Stimulated activated CD8-positive, alpha-beta memory T cell treated with anti-CD3 and anti-CD28 coated beads, Interleukin-12 subunit alpha, Interleukin-12 subunit beta, amount 100 ng/mL, for 24 hours (primary cell): ENCODE data around the gene ARRB1.
"Not testable (repeated sequence)": the region's sequence is repeated elsewhere in the genome, so short reads cannot be mapped to it uniquely, and the experiment has no call there.

Source experiments
- DNase-seq: peaks from one replicate; pipeline ENCODE4 v3.0.0-alpha.2; 2020; ENCODE audit errors: extremely low read depth

Gene ARRB1

DNA sequence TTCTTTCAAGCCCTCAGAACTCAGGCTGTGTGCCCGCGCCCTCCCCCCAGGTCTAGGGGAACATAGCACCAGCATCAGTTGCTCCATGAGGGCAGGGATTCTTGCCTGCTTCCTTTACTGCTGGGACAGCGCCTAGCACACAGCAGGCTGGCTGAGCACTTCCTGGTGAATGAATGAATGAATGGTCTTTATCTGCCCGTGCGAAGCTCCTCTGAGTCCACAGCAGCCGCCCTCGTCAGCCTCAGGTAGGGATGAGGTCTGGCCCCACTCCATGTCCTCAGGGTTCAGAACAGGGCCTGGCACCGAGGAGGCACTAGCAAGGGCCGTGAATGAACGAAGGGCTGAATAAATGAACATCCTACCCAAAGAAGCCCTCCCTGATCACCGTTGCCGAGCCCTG, 27.3 kb downstream of the ARRB1 start:
- DNase-seq, result no peak

DNA sequence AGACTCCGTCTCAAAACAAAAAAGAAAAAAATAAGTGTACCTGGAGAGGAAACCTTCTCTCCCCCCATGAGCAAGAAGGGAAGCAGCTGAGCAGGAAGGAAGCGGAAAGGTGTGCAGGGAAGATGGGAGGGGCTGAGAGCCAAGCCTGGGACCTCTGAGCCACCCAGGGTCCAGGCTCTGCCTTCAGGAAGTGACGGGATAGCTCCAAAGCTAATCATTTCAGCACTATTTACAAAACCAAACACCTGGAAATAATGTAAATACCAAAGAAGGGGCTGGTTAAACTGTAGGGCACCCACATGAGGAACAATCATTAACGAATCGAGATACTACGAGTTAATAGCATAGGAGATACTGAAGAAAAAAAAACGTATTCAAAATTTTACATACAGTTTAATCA, 27.9 kb downstream of the ARRB1 start:
- no peak for DNase-seq

DNA sequence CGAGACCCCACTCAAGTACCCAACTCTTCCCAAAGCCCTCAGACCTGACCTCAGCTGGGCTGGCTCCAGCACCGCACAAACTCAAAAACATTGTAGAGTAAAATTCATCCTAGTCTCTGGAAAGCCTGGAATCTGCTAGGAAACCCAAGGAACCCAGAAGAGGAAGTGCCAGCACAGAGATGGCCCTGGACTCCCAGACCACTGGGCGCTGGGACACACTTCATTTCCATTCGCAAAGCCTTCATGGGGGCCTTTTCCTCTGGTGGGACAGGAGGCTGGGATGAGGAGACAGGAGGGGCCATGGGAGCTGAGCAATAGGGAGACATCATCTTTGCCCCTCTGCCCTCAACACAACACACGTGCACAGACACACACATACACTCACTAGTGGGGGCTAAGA, 30.8 kb downstream of the ARRB1 start:
- DNase-seq, result no peak

DNA sequence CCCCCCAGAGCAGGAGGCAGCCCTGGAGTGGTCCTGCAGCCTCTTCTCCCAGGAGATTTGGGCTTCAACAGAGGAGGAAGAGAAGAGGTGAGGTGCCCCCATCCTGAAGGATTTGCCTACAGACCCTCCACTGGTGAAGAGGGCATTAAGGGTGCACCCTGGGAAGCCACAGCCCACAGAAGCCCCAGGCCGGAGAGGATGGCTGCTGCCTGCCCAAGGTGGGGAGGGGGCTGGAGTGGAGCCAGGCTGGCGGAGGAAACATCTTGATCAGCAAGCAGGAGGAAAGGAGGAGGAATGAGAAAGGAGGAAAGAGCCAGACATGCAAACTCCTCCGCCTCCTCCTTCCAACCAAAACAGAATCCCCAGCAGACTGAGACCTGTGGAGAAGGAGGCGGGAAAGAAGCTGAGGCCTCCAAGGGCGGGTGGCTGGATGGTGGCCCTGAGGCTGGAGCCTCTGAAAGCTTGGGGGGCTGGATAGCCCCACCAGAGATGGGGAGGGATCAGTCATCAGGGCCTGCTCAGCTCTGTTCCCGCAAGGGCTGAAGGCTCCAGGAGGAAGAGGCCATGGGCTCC, 31.3 kb downstream of the ARRB1 start:
- DNase-seq, result no peak

DNA sequence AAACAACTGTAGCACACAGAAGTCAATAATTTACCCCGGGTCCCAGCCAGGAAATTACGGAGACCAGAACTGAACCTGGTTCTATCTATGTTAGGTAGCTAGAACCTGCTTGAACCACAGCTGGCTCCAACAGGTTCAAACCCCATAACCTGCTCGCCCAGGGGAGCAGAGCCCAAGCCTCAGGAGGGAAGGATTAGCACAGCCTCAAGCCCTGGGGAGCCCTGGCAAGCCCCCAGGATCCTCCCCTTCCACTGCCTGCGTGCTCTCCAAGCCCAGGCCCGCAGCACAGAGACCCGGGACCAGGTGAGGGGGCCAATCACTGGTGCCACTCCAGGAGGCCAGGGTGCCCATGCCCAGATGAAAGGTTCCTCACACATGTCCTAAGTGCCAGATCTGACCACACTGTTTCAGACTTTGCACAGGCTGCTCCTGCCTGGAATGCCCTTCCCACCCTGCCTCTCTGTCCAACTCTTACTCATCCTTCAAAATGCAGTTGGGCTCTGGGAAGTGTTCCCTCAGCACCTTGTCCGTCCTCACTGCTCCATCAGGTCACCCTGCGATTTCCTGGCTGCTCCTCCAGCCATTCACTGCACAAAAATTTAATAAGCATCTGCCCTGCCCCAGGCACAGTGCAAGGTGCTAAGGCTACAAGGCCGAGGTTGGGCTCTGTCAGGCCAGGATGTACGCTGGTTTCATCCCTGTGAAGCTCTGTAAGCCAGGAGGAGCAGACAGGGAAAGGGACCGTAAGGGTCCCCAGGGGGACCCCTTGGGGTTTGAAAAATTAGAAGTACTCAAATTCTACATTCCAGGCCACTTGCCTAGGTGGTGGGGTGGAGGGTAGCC, 32.2 kb downstream of the ARRB1 start:
- no peak for DNase-seq

DNA sequence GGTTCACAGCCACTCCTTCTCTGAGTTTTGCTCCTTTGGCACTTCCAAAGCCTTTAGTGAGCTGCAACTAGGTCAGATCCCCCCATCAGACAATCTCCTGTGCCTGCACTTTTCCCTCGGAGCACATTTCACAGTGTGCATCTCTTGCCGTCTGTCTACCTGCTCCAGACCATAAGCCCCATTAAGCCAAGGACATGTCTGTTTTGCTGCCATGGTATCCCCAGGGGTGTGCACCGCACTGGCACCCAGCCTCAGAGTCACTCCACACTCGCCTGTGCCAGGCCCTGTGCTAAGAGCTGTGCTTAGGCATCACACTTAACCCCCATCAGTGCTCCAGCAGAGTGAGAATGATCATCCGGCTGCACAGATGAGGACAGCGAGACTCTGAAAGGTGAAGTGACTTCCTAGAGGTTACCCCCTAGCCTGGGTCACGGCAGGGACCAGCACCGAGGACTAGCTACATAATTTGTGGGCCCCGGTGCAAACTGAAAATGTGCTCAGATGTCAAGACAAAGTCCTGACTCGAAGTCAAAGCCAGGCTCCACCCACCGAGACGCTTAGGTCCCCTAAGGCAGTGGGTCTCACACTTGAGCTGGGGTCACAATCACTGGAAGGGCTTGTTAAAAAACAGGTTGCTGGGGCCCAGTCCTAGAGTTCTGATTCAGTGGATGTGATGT, 33.9 kb downstream of the ARRB1 start:
- no peak for DNase-seq

DNA sequence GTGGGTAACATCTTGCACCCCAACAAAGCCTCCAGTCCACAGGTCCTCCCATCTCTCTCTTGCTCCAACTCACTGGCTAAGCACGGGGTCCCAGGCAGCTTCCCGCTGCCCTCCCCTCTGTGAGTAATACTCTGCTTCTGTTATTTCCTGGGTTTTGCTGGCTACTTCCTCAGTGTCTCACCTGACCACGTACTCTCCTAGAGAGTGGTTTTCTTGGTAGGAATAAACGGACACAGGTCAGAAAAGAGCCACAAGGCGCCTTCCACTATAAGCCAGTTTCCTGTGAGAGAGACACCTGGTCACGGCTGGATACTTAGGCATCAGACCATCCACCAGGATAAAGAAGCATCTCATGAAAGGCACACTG, 36.0 kb downstream of the ARRB1 start:
- no peak for DNase-seq

DNA sequence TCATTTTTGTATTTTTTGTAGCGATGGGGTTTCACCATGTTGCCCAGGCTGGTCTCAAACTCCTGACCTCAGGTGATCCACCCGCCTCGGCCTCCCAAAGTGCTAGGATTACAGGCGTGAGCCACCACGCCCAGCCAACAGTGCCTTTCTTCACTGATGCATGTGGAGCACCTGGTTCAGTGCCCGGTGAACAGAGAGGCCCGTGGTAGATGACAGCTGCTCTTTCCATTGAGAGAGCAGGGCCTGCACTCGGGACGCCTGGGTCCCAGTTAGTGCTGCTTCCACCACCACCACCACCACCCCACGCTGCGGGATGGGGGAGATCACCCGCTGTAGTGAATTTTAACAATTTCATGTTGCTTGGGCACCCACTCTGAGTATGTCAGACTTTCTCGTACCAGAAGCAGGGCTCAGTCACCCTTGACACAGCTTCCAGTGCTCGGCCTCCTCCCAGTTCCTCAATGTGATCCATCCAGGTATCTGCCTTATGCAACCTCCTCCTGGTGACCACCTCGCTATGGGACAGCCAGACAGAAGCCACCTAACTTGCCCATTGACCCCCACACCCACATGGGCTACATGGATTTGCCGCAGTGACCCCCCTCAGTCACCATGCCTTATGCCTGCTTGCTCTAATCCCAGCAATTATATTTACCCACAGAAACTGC, 36.6 kb downstream of the ARRB1 start:
- DNase-seq, result no peak

DNA sequence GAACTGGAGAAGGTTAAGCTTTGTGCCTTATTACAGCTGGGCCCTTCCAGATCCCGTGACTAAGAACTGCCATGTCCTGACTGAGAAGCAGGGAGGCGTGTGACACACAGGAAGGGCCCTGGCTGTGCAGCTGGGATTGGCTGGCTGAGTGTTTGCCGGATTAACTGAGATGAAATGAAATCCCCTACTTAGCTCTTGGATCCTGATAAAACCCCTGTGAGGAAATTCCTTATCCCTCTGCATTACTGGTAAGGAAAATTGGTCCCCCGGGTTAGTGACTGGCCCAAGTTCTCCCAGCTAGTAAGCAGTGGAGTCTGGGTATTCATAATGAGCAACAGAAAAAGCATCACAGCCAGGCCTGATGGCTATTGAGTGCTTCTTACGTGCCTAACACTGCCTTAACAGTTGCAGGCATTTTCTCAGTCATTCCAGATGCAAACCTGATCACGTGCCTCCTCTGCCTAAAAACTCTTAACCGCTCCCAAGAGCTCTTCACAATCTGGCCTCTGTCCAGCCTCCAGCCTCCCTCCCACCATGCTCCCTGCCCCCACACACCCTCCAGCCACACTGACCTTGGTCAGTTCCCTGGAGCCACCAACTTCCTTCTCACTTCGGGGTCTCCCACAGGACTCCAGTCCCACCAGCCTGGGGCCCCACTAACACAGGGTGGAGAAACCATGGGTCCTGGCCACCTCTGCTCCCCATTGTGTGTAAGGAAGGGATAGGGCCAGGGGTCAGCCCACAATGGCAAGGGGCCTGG, 37.8 kb downstream of the ARRB1 start:
- DNase-seq, result no peak

DNA sequence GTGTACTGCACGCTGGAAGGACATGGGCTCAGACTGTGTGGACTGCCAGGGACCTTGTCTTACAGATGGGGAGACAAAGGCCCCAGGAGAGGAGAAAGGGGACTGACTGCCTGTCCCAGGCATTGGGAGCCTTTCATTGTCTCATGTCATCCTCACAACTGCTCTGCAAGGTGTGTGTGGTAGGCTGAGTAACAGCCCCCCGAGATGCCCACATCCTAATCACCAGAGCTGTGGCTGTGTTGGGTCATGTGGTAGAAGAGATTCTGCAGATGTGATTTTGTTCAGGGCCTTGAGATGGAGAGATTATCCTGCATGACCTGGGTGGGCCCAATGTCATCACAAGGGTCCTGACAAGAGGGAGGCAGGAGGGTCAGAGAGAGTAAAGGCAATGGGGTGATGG, 39.1 kb downstream of the ARRB1 start:
- no peak for DNase-seq

DNA sequence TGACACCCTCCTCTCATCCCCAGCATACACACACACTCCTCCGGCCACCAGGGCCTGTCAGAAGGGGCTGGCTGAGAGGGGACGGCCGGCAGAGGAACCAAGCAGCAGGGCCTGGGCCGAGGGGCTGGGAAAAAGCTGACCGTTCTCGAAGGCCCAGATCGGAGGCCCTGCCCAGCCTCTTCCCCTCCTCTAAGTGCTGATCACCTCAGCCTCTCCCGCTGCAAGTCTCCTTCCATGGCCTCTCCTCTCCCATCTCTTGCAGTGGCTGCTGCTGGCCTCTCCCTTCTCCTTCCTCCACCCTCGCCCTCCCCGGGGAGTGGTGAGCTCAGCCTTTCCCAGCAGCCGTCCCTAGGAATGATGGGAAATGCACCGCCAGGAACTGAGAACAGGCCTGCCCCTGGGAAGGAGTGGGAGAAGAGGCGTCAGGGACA, 39.6 kb downstream of the ARRB1 start:
- no peak for DNase-seq

DNA sequence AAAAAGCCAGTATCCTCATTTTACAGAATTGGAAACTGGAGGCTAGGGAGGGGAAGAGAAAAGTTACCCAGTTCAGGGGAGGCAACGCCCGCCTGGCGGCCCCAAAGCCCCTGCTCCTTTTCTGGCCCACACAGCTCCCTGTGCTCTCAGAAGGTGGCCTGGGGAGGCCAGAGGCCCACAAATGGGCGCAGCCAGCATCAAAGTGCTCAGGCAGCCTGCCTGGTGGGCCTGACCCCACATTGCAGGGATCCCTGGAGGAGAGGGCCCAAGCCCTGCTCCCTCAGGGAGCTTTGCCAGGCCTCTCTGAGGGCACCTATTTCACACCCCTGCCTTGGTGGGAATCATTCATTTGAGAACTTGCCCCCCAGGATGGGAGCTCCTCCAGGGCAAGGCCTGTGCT, 42.5 kb downstream of the ARRB1 start:
- DNase-seq, result no peak

DNA sequence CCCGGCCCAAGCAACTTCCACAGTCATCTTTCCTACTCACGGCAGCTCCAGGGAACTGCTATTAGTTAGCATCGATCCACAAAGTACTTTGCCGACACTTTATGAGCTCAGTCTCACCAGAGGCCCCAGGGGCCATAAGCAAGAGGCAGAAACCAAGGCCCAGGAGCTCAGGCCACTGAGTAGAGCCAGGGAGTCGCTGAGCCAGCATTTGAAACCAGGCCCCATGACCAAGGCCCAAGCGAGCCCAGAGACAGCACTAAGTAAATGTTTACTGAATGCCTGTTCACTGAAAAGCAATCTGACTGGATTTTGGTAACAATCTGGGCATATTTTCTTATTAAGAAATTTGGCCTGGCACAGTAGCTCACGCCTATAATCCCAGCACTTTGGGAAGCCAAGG, 43.3 kb downstream of the ARRB1 start:
- no peak for DNase-seq

DNA sequence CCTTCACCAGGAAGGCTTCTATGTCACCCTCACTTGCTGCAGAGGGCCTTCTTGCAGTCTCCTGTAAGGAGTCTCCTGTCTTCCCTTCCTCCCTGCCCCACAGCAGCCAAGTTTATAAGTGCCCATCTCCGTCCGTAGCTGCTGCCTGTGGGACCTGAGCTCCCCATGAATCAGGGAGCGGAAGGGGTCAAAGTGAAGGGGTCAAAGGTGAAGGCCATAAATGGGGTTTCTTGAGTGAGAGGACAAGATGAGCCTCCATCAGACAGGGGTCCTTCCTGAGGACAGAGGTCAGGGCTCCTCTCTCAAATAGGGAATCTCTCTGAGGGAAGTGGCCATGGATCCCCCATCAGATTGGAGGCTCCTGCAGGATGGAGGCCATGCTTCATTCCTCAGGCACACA, 44.4 kb downstream of the ARRB1 start:
- DNase-seq, result no peak

DNA sequence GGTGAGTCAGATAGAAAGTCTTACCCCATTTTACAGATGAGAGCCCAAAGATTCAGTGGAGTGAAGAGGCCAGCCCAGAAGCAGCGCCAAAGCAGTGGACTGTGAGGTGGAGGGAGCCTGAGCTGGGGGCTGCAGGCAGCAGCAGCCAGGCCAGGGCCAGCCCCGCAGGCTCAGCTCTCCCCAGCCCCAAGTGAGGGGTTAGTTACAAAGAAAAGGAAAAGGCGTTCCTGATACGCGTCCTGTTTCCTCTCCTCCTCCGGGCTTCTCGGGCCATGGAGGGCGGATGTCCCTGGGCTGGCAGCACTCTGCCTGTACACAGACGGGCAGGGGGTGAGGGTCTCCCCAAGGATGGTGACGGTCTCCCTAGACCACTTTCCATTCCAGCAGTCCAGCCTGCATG, 44.9 kb downstream of the ARRB1 start:
- DNase-seq, result no peak

DNA sequence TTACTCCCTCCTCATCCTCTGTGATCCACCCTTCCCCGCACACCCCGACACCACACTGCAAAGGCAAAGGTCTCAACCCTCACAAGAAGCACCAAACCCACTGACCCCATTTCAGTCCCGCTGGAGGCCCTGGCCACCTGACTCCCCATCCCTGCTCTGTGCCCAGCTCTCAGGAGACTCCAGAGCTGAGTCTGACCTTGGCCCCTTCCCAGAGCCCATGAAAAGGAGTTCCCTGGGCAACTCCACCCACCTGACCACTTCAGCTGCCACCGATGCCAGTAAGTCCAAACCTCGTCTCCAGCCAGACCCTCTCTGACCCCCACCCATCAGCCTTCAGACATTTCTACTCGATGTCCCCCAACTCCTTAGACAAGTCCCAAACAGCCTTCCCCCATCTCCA, 45.5 kb downstream of the ARRB1 start:
- no peak for DNase-seq

DNA sequence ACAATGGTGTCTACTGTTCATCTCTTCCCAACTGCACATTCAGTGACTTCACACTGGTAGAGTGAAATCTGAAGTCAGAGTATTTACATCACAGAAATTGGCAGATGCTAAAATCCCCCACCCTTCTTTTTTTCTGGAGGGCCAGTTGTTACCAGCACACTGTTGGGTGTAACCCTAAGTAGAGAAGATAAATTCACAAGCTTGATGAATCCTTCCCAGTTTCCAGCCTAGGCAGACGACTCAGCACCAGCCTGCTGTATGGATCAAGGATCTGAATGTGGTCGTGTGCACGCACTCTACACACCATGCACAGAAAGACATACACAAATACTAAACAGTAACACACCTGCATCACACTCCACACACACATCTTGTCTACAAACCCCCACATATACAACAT, 46.0 kb downstream of the ARRB1 start:
- DNase-seq, result no peak

DNA sequence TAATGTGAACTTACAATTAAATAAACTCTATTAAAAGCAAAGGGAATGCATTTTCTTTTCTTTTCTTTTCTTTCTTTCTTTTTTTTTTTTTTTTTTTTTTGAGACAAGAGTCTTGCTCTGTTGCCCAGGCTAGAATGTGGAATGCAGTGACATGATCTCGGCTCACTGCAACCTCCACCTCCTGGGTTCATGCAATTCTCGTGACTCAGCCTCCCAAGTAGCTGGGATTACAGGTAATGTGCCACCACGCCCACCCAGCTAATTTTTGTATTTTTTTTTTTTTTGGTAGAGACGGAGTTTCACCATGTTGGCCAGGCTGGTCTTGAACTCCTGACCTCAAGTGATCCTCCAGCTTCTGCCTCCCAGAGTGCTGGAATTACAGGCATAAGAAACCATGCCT, 46.5 kb downstream of the ARRB1 start:
- DNase-seq, result not testable (repeated sequence)

DNA sequence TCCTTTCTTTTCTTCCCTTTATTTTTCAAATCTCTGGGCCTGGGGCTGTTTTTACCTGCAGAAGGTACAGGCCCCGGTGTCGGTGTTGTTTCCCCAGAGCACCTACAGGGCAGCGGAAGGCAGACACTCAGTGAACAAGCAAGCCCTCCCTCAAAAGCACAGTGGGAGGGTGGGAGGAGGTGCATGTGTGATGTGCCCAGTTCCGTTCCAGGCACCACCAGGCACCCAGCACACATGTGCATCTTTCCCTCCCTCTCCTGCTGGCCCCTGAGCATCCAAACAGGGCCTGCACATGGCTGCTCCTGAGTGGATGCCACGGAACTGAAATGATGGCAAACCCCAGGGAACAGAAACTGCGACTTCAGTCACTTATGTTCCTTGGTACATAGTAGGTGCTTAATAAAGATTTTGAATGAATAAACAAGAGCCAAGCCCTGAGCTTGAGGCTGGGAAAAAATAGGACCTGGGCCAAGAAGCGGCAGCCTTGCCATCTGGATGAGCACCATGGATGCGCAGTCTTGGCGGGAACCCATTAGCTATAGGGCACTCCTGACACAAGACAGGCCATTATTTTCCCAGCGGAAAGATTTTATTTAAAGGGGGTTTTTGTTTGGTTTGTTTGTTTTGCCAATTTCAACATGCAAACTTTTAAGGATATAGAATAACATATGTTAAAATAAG, 47.8 kb downstream of the ARRB1 start:
- DNase-seq, result no peak

DNA sequence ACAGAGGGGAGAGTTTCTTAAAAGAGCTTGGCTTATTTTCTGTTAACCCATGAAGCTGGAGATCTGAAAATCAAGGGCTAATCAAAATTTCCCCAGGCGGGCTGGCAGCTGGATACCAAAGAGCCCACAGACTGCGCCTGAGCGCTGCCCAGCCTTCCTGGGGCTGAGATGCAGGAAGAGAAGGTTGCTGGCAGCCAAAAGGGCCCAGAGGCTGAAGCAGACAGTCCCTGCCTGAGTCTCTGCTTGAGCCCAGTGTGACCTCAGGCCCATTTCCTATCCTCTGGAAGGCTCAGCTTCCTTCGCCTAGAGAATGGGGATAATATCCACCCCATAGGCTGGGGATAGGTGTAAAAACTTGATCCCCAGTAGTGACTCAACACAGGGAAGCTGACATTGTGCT, 49.1 kb downstream of the ARRB1 start:
- no peak for DNase-seq

DNA sequence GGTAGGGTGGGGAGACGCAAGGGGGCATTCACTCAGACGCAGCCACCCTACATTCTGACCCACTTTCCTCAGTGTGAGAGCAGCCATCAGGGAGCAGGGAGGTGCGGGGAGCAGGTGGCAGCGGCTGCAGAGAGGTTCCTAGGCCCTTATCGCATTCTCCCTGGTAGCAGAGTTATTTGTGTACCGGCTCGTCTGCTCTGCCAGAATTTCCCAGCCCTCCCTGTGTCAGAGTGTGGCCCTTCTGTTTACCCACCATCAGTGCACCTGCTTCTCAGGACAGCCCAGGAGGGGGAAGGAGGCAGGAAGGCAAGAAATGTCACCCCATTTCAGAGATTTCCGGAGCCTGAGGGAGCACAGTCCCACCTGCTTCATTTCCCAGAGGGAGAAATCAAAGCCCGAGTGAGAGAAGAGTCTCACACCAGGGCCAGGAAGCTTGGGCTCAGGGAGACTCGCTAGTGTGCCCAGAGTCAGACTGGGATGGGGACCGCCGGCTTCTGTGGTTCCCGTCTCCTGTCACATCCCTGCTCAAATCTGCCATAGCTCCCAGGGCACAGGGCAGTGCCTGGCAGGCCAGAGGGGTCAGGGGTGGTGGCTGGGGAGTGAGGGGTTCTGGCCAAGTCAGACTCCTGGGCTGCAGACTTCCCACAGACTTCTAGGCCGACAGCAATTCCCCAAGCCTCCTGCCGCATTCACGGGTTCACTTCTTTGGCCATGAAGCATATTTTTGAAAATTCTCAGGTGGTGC, 49.7 kb downstream of the ARRB1 start:
- DNase-seq, result no peak
